Mammary epithelial cell (primary cell): ENCODE measurements around the gene MISP.

ENCODE experiments used
- CTCF ChIP-seq, 2 donors: IDR thresholded peaks in 1 of 2; conservative IDR thresholded peaks in 1 of 2; 2 replicates each; pipeline ENCODE4 v1.5.1; 2011 to 2012; ENCODE audit warnings: inconsistent platforms in 2 of 2, low read length in 2 of 2, mild to moderate bottlenecking in 2 of 2, control low read depth in 1 of 2, low read depth in 1 of 2; ENCODE audit not compliant: insufficient read depth in 1 of 2; ENCODE audit errors: extremely low read depth in 1 of 2
- EZH2 ChIP-seq: IDR thresholded peaks from 2 replicates; pipeline ENCODE4 v1.6.1; 2012; ENCODE audit warnings: low read length, inconsistent platforms, borderline replicate concordance

GRCh38 chr19:751501-752341, 809 bp downstream of the MISP start:
- TF ChIP-seq CTCF (conservative IDR thresholded peaks at IDR 0.05 in 1 of 2, IDR thresholded peaks at IDR 0.05 in 1 of 2; ENCODE audit: extremely low read depth in 1 of 2, insufficient read depth in 1 of 2, low read depth in 1 of 2, low read length in 2 of 2) (no peak), EZH2 (no peak)
